Uterus (tissue), 2 donors: ENCODE data around the gene BCR.

Source experiments
- CTCF ChIP-seq, 4 experiments: fragments of 200-600 bp in 2 of 4; fragments of 450-650 bp in 2 of 4; sonication (generic) in 2 of 4; IDR thresholded peaks; one replicate each; pipeline ENCODE4 v1.5.1; 2016 to 2019; ENCODE audit warnings: antibody characterized with exemption in 4 of 4, mild to moderate bottlenecking in 2 of 4, moderate library complexity in 1 of 4
- POLR2A ChIP-seq, 2 donors: fragments of 450-650 bp; IDR thresholded peaks; one replicate each; pipeline ENCODE4 v1.6.1; 2016; ENCODE audit warnings: antibody characterized with exemption in 2 of 2, mild to moderate bottlenecking in 1 of 2, moderate library complexity in 1 of 2

GRCh38 chr22:23133922-23134321 lies 46.4 kb upstream of the BCR start:
- TF ChIP-seq CTCF (IDR thresholded peaks at IDR 0.05) (no peak), POLR2A (IDR thresholded peaks at IDR 0.05) (no peak)
